Measurements from ENCODE around the gene CSNK1A1. TPM values are rescaled to one million over a fixed set of nuclear protein-coding genes. Genes with fewer than 3 reads are reported as not detected.
A peak's percentile ranks its signal among the peaks of the same experiment; 100 is the strongest.
"Not testable (repeated sequence)": the region's sequence is repeated elsewhere in the genome, so short reads cannot be mapped to it uniquely, and the experiment has no call there.

The CSNK1A1 gene
- total and polyA plus RNA-seq, 2 donors from 2014 or later, result 63.9 to 221 TPM

DNA sequence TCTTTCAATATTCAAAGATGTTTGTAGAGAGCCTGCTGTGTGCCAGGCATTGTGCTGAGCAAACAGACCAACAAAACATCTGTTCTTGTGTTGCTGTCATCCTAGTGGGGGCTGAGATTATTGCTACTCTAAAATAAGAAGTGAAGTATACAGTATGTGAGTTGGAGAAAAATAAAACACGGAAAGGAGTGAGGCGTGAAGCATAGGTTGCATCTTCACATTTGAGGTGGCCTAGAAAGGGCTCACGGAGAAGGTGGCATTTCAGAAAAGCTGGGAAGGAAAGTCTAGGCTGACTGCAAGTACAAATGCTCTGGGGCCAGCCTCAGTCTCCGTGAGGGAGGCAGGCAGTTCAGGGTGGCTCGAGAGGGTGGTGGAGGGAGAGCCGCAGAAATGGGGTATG is 80.3 kb downstream of the CSNK1A1 start:
- TF ChIP-seq, protein P1, sequence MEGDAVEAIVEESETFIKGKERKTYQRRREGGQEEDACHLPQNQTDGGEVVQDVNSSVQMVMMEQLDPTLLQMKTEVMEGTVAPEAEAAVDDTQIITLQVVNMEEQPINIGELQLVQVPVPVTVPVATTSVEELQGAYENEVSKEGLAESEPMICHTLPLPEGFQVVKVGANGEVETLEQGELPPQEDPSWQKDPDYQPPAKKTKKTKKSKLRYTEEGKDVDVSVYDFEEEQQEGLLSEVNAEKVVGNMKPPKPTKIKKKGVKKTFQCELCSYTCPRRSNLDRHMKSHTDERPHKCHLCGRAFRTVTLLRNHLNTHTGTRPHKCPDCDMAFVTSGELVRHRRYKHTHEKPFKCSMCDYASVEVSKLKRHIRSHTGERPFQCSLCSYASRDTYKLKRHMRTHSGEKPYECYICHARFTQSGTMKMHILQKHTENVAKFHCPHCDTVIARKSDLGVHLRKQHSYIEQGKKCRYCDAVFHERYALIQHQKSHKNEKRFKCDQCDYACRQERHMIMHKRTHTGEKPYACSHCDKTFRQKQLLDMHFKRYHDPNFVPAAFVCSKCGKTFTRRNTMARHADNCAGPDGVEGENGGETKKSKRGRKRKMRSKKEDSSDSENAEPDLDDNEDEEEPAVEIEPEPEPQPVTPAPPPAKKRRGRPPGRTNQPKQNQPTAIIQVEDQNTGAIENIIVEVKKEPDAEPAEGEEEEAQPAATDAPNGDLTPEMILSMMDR (IDR thresholded peaks at IDR 0.05; ENCODE audit: borderline replicate concordance, extremely low read depth, insufficient read depth), result no peak
- H3K27ac ChIP-seq (ENCODE audit: low read depth in 2 of 2, low read length in 2 of 2), result peak overlapping the region; percentile 68 to 80
- H3K9me3 ChIP-seq (ENCODE audit: control insufficient read depth in 2 of 3, insufficient read depth in 1 of 3, low read length in 3 of 3), result no peaks in the 10 kb centered on the region
- DNase-seq (no peak), FAIRE-seq (no peak)
- peaks cover 0 to 14% (median 10%) of the 10 kb centered on the region in 3 donors for H3K4me1 ChIP-seq (ENCODE audit: control insufficient read depth in 2 of 3, insufficient read depth in 2 of 3, low read depth in 1 of 3, low read length in 3 of 3)
- H3K36me3 ChIP-seq (ENCODE audit: control insufficient read depth in 2 of 3, insufficient read depth in 3 of 3, low read length in 3 of 3), result no peaks in the 10 kb centered on the region
- no peaks in the 10 kb centered on the region for H3K27me3 ChIP-seq (ENCODE audit: control insufficient read depth, insufficient read depth, low read length)
- H3K9ac ChIP-seq (ENCODE audit: low read length in 3 of 3), result no peak overlapping the region
- intact Hi-C loops (cut with DNase I), result no loop called here
- peak overlapping the region in 1 of 3 donors; percentile 19 for H3K4me3 ChIP-seq (ENCODE audit: low read length in 3 of 3)

DNA sequence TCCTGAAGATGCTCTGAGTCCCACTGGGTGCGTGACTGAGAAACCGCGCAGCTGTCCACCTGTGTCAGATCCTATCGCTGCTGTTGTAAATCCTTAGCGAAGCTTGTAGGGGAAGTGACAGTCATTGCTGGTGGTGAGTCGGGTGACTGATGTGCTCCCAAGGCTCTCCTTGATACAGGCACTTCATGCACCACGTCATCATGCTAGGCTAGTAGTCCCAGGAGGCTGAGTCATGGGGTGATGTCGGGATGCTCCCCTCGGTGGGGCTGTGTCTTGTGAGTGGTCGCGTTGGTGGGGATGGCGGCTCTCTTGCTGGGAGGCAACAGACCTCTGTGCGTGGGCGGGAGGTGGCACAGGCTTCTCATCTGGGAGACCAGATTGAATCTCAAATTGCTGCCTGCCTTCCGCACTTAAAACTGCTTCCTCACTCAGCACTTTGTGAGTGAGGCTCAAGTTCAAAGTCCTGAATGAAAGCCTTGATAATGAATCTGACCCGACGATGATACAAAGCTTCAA is 84.7 kb downstream of the CSNK1A1 start:
- Histone ChIP-seq H3K9me3 (ENCODE audit: control insufficient read depth in 2 of 3, insufficient read depth in 1 of 3, low read length in 3 of 3) (no peaks in the 10 kb centered on the region), H3K4me3 (ENCODE audit: low read length in 3 of 3) (peak overlapping the region in 1 of 3 donors; percentile 39), H3K27me3 (ENCODE audit: control insufficient read depth, insufficient read depth, low read length) (no peaks in the 10 kb centered on the region), H3K9ac (ENCODE audit: low read length in 3 of 3) (no peak overlapping the region), H3K27ac (ENCODE audit: low read depth in 2 of 2, low read length in 2 of 2) (peak overlapping the region in 1 of 2 donors; percentile 33), H3K4me1 (ENCODE audit: control insufficient read depth in 2 of 3, insufficient read depth in 2 of 3, low read depth in 1 of 3, low read length in 3 of 3) (peaks cover 0 to 23% (median 15%) of the 10 kb centered on the region in 3 donors), H3K36me3 (ENCODE audit: control insufficient read depth in 2 of 3, insufficient read depth in 3 of 3, low read length in 3 of 3) (no peaks in the 10 kb centered on the region)
- TF ChIP-seq, protein P1 (IDR thresholded peaks at IDR 0.05; ENCODE audit: borderline replicate concordance, extremely low read depth, insufficient read depth), result no peak
- DNase-seq (peak in 4 of 5 donors; percentile 71 to 84 (median 76)), FAIRE-seq (no peak)
- intact Hi-C loops (cut with DNase I), result no loop called here

DNA sequence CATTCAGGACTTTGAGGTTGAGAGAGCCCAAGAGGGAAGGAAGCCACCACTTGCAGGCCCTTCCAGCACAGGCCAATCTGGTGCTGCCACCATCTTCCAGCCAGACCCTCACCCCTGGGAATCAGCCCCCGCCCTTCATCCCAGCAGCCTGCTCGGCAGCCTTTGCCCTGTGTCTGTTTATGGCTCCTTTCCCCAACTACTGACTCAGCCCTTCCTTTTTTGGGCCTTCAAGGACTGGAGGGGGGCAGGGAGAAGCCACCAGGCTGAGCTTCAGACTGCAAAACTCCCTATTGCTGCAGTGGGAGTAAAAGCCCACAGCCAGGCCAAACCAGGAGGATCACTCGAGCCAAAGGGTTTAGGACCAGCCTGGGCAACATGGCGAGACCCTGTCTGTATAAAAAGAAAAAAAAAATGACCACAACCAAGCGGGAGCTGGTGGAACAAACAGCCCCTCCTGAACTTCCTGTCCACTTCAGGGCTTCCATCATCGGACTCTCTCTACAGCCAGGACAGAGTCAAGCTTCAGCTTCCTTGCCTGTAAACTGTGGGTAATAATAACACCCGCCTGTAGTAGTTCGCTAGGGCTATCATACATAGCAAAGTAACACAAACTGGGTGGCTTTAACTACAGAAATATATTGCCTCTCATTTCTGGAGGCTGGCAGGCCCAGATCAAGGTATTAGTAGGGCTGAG is 86.3 kb downstream of the CSNK1A1 start:
- Histone ChIP-seq H3K9me3 (ENCODE audit: control insufficient read depth in 2 of 3, insufficient read depth in 1 of 3, low read length in 3 of 3) (no peaks in the 10 kb centered on the region), H3K27ac (ENCODE audit: low read depth in 2 of 2, low read length in 2 of 2) (peak overlapping the region in 1 of 2 donors; percentile 57), H3K4me3 (ENCODE audit: low read length in 3 of 3) (no peak overlapping the region), H3K27me3 (ENCODE audit: control insufficient read depth, insufficient read depth, low read length) (no peaks in the 10 kb centered on the region), H3K36me3 (ENCODE audit: control insufficient read depth in 2 of 3, insufficient read depth in 3 of 3, low read length in 3 of 3) (no peaks in the 10 kb centered on the region), H3K9ac (ENCODE audit: low read length in 3 of 3) (peak overlapping the region in 1 of 3 donors; percentile 10), H3K4me1 (ENCODE audit: control insufficient read depth in 2 of 3, insufficient read depth in 2 of 3, low read depth in 1 of 3, low read length in 3 of 3) (peaks cover 0 to 11% (median 11%) of the 10 kb centered on the region in 3 donors)
- DNase-seq (no peak), FAIRE-seq (no peak)
- intact Hi-C loops (cut with DNase I), result no loop called here
- TF ChIP-seq, protein P1 (IDR thresholded peaks at IDR 0.05; ENCODE audit: borderline replicate concordance, extremely low read depth, insufficient read depth), result no peak

DNA sequence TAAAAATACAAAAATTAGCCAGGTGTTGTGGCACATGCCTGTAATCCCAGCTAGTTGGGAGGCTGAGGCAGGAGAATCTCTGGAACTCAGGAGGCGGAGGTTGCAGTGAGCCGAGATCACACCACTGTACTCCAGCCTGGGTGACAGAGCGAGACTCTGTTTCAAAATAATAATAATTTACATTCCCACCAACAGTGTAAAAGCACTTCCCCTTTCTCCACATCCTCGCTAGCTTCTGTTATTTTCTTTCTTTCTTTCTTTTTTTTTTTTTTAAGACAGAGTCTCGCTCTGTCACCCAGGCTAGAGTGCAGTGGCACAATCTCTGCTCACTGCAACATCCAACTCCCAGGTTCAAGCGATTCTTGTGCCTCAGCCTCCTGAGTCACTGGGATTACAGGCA is 89.3 kb downstream of the CSNK1A1 start:
- DNase-seq; intact Hi-C loops (cut with DNase I); H3K4me3 ChIP-seq (ENCODE audit: low read length in 3 of 3); H3K27me3 ChIP-seq (ENCODE audit: control insufficient read depth, insufficient read depth, low read length); H3K36me3 ChIP-seq (ENCODE audit: control insufficient read depth in 2 of 3, insufficient read depth in 3 of 3, low read length in 3 of 3); H3K9me3 ChIP-seq (ENCODE audit: control insufficient read depth in 2 of 3, insufficient read depth in 1 of 3, low read length in 3 of 3); FAIRE-seq; H3K9ac ChIP-seq (ENCODE audit: low read length in 3 of 3); H3K27ac ChIP-seq (ENCODE audit: low read depth in 2 of 2, low read length in 2 of 2): not testable (repeated sequence)
- H3K4me1 ChIP-seq (ENCODE audit: control insufficient read depth in 2 of 3, insufficient read depth in 2 of 3, low read depth in 1 of 3, low read length in 3 of 3), result peaks cover 0 to 11% (median 11%) of the 10 kb centered on the region in 3 donors

All from kidney (tissue), 14 donors.